ENCODE measurements around the gene CCDC137. TPM values are rescaled to one million over a fixed set of nuclear protein-coding genes. Genes with fewer than 3 reads are reported as not detected.
A peak's percentile ranks its signal among the peaks of the same experiment; 100 is the strongest.

CCDC137 gene
- total RNA-seq, 1 donor from 2014 or later, result 12.8 TPM

DNA sequence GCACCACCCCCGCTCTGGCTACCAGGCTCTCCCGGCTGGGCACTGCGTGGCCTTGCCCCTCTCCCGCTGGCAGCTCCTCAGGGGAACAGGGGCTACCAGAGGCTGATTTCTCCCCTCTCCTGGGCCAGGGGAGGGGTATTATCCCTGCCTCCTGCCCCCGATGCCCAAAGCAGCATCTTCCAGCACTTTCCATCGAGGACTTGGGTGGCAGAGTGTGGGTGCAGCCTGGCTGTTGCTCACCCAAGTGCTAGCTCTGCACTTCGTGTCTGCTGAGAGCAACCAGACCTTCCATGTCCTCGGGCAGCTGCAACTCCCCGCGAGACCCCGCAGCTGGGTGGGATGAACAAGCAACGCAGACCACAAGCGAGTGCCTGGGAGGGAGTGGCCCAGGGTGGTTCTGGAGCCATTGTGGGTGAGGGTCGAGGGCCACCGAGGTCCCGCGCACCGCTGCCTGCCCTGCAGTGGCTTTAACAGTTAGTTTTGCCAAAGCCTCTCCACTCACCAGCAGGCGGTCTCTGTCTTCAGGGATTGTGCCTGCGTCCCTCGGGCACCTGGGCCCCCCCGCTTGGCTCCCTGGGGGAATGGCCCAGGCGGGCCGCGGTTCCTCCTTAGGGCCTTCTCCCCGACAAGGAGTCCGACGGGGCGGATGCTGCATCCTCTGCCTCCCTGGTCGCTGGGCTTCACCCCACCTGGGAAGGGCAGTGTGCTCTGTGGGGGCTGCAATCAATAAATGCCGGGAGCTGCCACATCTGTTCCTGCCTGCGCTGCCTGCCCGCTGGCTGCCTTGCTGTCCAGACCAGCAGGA, 53.9 kb downstream of the CCDC137 start:
- peak; percentile 41 for DNase-seq

DNA sequence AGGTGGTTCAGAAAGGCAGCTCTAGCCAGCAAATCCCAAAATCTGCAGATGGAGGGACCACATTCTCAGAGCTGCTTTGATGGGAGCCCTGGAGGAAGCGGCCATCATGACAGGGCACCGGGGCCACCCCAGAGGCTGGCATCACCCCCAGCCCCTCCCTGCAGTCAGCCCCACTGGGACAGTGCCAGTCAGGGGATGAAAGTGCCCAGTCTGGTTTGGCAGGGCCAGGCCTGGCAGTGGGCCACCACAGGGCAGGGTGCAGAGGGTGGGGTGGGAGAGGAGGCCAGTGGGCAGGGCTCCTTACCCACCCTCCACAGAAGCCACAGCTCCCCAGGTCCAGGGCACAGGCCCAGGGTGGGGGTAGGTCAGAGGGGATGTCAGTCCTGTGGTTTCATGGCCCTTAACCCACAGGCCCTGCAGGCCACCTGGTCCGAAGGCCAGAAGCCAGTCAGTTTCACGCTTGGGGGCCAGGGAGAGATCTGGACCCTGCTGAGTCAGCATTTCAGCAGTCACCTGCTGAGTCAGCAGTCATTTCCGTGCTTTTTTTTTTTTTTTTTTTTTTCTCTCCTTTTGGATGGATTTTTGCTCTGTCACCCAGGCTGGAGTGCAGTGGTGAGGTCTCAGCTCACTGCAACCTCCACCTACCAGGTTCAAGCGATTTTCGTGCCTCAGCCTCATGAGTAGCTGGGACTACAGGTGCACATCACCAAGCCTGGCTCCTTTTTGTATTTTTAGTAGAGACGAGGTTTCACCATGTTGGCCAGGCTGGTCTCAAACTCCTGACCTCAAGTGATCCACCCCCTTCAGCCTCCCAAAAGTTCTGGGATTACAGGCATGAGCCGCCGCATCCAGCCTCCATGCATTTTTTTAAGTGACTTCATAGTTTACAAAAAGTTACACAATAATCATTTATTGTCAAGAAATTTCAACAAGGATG, 55.9 kb downstream of the CCDC137 start:
- peak; percentile 83 for DNase-seq
- peak overlapping the region; percentile 24 for H3K27ac ChIP-seq
- TF ChIP-seq, protein P1, sequence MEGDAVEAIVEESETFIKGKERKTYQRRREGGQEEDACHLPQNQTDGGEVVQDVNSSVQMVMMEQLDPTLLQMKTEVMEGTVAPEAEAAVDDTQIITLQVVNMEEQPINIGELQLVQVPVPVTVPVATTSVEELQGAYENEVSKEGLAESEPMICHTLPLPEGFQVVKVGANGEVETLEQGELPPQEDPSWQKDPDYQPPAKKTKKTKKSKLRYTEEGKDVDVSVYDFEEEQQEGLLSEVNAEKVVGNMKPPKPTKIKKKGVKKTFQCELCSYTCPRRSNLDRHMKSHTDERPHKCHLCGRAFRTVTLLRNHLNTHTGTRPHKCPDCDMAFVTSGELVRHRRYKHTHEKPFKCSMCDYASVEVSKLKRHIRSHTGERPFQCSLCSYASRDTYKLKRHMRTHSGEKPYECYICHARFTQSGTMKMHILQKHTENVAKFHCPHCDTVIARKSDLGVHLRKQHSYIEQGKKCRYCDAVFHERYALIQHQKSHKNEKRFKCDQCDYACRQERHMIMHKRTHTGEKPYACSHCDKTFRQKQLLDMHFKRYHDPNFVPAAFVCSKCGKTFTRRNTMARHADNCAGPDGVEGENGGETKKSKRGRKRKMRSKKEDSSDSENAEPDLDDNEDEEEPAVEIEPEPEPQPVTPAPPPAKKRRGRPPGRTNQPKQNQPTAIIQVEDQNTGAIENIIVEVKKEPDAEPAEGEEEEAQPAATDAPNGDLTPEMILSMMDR (IDR thresholded peaks at IDR 0.05), result no peak
- H3K4me3 ChIP-seq, result no peak overlapping the region
- peak; percentile 94 to 95 for ATAC-seq
- H3K36me3 ChIP-seq, result no peaks in the 10 kb centered on the region
- H3K4me1 ChIP-seq, result peaks cover 9% of the 10 kb centered on the region
- intact Hi-C loops (cut with DNase I), result no loop called here
- H3K27me3 ChIP-seq (ENCODE audit: low read depth), result peaks cover 3% of the 10 kb centered on the region
- no peaks in the 10 kb centered on the region for H3K9me3 ChIP-seq

More for the DNA sequence above, 53.9 kb downstream of the CCDC137 start:
- intact Hi-C loops (cut with DNase I), result no loop called here
- Histone ChIP-seq H3K4me1 (peaks cover 9% of the 10 kb centered on the region), H3K27ac (no peak overlapping the region), H3K4me3 (no peak overlapping the region), H3K36me3 (no peaks in the 10 kb centered on the region), H3K27me3 (ENCODE audit: low read depth) (no peaks in the 10 kb centered on the region), H3K9me3 (no peaks in the 10 kb centered on the region)
- TF ChIP-seq, protein P1 (IDR thresholded peaks at IDR 0.05), result no peak
- no peak for ATAC-seq

Small RNA genes lying within 50 kb of the gene (microRNA-seq; reads per million reads assigned to microRNA genes)
- not detected for gene MIR6786 (ENCODE audit: borderline number of aligned reads)

Other genes starting within 250 kb of the CCDC137 start
- 1,821 TPM for gene ACTG1, start 153.9 kb upstream of the CCDC137 start, total RNA-seq
- 3.3 TPM for gene FSCN2, start 138.4 kb upstream of the CCDC137 start, total RNA-seq
- gene FAAP100, start 114.4 kb upstream of the CCDC137 start, total RNA-seq, result 26.0 TPM
- 69.6 TPM for gene NPLOC4, start 29.6 kb upstream of the CCDC137 start, total RNA-seq
- gene TSPAN10, start 29.5 kb upstream of the CCDC137 start, total RNA-seq, result 1.1 TPM
- gene PDE6G, start 10.2 kb upstream of the CCDC137 start, total RNA-seq, result 2.0 TPM
- gene OXLD1, start 132 bp upstream of the CCDC137 start, total RNA-seq, result 29.7 TPM
- 19.0 TPM for gene ARL16, start 17.1 kb downstream of the CCDC137 start, total RNA-seq
- gene HGS, start 17.3 kb downstream of the CCDC137 start, total RNA-seq, result 92.0 TPM
- 35.0 TPM for gene MRPL12, start 36.6 kb downstream of the CCDC137 start, total RNA-seq
- 7.3 TPM for gene SLC25A10, start 45.5 kb downstream of the CCDC137 start, total RNA-seq
- not detected for gene GCGR, start 137.4 kb downstream of the CCDC137 start, total RNA-seq
- gene MCRIP1, start 166.6 kb downstream of the CCDC137 start, total RNA-seq, result 69.2 TPM
- not detected for gene PPP1R27, start 168.3 kb downstream of the CCDC137 start, total RNA-seq
- gene P4HB, start 193.8 kb downstream of the CCDC137 start, total RNA-seq, result 432 TPM
- gene ARHGDIA, start 204.6 kb downstream of the CCDC137 start, total RNA-seq, result 331 TPM
- gene ALYREF, start 224.8 kb downstream of the CCDC137 start, total RNA-seq, result 42.7 TPM
- gene ANAPC11, start 225.0 kb downstream of the CCDC137 start, total RNA-seq, result 81.9 TPM
- 0.71 TPM for gene NPB, start 235.5 kb downstream of the CCDC137 start, total RNA-seq
- 39.7 TPM for gene PCYT2, start 244.7 kb downstream of the CCDC137 start, total RNA-seq

All from lower lobe of right lung (tissue), 2 donors.